T1000 (cell line): ENCODE results near the gene HS3ST5.

Source experiments
- DNase-seq: peaks from one replicate; lab custom pipeline; 2025; ENCODE audit warnings: mixed read lengths; lab: John Stamatoyannopoulos, UW

The HS3ST5 gene

GRCh38 chr6:114195027-114195365, 147.8 kb downstream of the HS3ST5 start:
- no peak for DNase-seq

DNA sequence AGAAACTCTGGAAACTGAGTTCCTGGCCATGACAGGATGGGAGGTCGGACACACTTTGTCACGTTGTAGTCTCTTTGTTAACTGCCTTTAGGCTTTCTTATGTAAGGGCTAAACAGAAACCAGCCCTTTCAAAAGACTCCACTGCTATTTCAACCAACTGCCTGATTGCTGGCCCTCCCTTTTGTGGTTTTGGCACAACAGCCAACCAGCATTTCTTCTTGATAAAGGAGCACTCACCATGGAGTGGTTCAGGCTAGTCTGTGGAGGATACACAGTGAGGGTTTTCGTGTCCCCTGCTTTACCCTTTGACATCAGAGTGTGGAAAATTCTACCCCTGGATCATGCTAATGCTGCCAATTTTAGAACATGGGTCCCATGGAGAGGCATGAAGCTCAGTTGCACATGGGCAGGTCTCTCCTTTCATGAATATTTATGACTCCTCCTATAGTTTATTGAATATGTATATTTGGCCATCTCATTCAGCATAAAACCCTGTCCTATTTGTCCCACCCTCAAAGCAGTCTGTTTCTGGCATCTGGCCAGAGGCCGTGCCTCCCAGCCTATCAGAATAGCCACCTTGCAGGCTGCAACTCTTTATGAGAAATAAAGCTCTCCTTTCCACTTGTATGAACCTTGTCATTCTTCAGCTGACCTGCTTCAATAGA, 148.3 kb downstream of the HS3ST5 start:
- no peak for DNase-seq

DNA sequence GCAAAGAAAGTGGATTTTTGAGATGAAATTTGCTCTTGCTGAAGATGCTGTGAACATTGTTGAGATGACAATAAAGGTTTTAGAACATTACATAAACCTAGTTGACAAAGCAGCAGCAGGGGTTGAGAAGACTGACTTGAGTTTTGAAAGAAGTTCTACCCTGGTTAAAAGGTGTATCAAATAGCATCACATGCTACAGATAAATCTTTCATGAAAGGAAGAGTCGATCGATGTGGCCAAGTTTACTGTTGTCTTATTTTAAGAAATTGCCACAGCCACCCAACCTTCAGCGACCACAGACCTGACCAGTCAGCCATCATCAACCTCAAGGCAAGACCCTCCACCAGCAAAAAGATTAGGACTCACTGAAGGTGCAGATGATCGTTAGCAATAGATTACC, 155.3 kb downstream of the HS3ST5 start:
- DNase-seq: no peak

- DNase-seq: no peak
Measured at GRCh38 chr6:114181664-114182063, 161.2 kb downstream of the HS3ST5 start.

DNA sequence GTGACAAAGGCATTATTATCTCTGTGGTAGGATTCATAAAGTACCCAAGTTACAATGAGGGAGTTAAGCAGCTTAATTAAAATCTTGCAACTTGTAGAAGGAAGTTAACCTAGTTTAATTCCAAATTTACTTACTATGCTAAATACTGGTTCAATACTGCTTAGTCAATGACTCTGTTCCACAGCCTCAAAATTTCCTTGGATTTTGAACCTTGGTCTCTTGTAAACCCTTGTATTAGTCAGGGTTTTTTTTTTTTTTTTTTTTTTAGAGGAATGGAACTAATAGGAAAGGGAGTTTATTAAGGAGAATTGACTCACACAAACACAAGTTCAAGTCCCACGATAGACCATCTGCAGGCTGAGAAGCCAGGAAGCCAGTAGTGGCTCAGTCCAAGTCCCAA, 163.4 kb downstream of the HS3ST5 start:
- no peak for DNase-seq

DNA sequence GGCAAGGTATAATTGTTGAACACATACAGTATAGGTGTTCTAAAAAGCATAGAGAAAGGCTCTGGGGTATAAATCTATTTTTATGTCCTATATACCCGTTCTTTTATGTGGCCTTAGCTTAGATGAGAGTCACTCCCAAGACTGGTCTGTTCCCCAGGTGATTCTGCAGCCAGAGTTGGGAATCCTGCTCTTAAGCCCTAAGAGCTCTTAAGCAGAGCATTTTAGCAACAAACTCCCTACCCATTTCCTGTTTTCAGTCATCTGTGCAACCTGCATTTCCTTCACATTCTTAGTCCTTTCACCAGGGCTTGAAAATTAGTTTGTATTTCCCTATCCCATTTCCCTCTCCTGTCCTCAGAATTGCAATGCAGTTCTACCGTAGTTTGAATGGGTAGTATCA, 166.1 kb downstream of the HS3ST5 start:
- DNase-seq: no peak

- no peak for DNase-seq
Measured at GRCh38 chr6:114172576-114173260, 170.1 kb downstream of the HS3ST5 start.

- DNase-seq: no peak
Measured at GRCh38 chr6:114171473-114171872, 171.3 kb downstream of the HS3ST5 start.

- DNase-seq: no peak
Measured at GRCh38 chr6:114170958-114171387, 171.8 kb downstream of the HS3ST5 start.

- DNase-seq: no peak
Measured at GRCh38 chr6:114170372-114170771, 172.5 kb downstream of the HS3ST5 start.

- DNase-seq: no peak
Measured at GRCh38 chr6:114169763-114170162, 173.1 kb downstream of the HS3ST5 start.

- DNase-seq: no peak
Measured at GRCh38 chr6:114167583-114168576, 174.9 kb downstream of the HS3ST5 start.

GRCh38 chr6:114164207-114164606, 178.6 kb downstream of the HS3ST5 start:
- no peak for DNase-seq

GRCh38 chr6:114162691-114163347, 180.0 kb downstream of the HS3ST5 start:
- DNase-seq: no peak

- DNase-seq: no peak
Measured at GRCh38 chr6:114160881-114161280, 181.9 kb downstream of the HS3ST5 start.

DNA sequence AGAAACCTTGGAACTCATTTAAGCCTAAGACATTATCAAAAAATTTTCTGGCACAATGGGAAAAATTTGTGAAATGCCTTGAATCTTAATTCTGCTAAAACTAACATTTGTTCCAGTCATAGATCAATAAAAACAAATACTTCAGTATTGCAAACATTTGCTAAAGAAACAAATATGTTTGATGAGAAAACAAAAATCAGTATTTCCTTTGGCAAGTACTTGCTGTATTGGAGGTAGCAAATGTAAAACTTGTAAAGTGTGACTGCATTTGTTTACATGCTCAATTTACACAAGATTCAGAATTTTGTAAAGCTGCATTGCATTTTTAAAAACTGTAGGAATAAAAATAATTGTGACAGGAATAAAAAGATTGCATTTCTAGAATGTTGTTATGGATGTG, 183.1 kb downstream of the HS3ST5 start:
- DNase-seq: no peak

GRCh38 chr6:114158838-114159694, 183.8 kb downstream of the HS3ST5 start:
- DNase-seq: no peak

GRCh38 chr6:114158411-114158810, 184.4 kb downstream of the HS3ST5 start:
- DNase-seq: no peak

- no peak for DNase-seq
Measured at GRCh38 chr6:114157848-114158247, 185.0 kb downstream of the HS3ST5 start.

DNA sequence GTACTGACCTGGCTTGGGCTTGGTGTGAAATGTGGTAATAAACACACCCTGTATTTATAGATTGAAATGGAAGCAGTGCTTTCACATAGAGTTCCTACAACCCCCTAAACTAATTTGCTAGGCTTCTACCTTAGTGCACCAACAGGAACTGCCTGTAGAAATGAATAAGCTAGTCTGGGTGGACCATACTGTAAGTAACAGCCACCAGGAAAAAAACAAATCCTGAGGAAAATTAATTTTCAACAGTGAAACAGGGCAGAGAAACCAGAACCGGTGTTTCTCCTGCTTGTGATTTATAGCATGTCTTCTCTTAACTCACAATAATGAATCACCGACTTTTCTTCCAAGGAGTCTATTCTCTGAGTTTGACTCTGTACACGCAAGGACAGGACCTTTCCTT, 187.1 kb downstream of the HS3ST5 start:
- DNase-seq: no peak

GRCh38 chr6:114154812-114155211, 188.0 kb downstream of the HS3ST5 start:
- DNase-seq: no peak
